IMR-90 (cell line): ENCODE measurements around the gene TRIML2. TPM values are rescaled to one million over a fixed set of nuclear protein-coding genes. Genes with fewer than 3 reads are reported as not detected.

ENCODE experiments used
- ATAC-seq: fragments of 200-7000 bp; cut with Tn5 transposase; 2 replicates; pipeline ENCODE4 v1.9.1; 2020; ENCODE audit warnings: low read depth, mild to moderate bottlenecking, moderate library complexity
- BruUV-seq: library from RNA; stranded (reverse); fragments of 400-500 nt; replicated peaks from 2 replicates; lab custom pipeline; 2021; lab: Mats Ljungman, UMichigan
- CTCF ChIA-PET: fragments of 300-600 bp; formaldehyde crosslinking; extraction: SDS; loops from one replicate; lab custom pipeline; 2021; ENCODE audit warnings: antibody characterized with exemption; lab: Yijun Ruan, JAX
- POLR2A ChIA-PET: fragments of 300-600 bp; sonication (Branson Sonifier 250); formaldehyde crosslinking; loops from one replicate; lab custom pipeline; 2022; ENCODE audit warnings: antibody characterized with exemption; ENCODE audit not compliant: unreplicated experiment; lab: Charles Lee
- DNase-seq: peaks from one replicate; pipeline ENCODE4 v3.0.0; 2013
- H2AFZ ChIP-seq: replicated peaks from 2 replicates; pipeline ENCODE3; 2013; ENCODE audit warnings: low read length, mild to moderate bottlenecking; ENCODE audit not compliant: poor library complexity
- H2AK5ac ChIP-seq: 2 replicates; pipeline ENCODE4 v1.6.1; 2013; ENCODE audit warnings: low read depth, low read length, inconsistent platforms
- H2AK9ac ChIP-seq: replicated peaks from 2 replicates; pipeline ENCODE3; 2013; ENCODE audit warnings: mild to moderate bottlenecking, low read depth, low read length, moderate library complexity; ENCODE audit not compliant: poor library complexity
- H2BK120ac ChIP-seq: 2 replicates; pipeline ENCODE4 v1.6.1; 2013; ENCODE audit warnings: low read depth, low read length, inconsistent platforms
- H2BK15ac ChIP-seq: 3 replicates; pipeline ENCODE4 v1.6.1; 2013; ENCODE audit warnings: low read depth, low read length, inconsistent platforms
- H2BK20ac ChIP-seq: 2 replicates; pipeline ENCODE4 v1.6.1; 2013; ENCODE audit warnings: low read depth, mild to moderate bottlenecking, inconsistent platforms, low read length, moderate library complexity
- H2BK5ac ChIP-seq: 2 replicates; pipeline ENCODE4 v1.6.1; 2013; ENCODE audit warnings: mild to moderate bottlenecking, low read depth, low read length, inconsistent platforms; ENCODE audit not compliant: poor library complexity, severe bottlenecking
- H3K14ac ChIP-seq: replicated peaks from 2 replicates; pipeline ENCODE4 v1.6.1; 2013; ENCODE audit warnings: low read depth, low read length, inconsistent platforms
- H3K18ac ChIP-seq: 2 replicates; pipeline ENCODE4 v1.6.1; 2013; ENCODE audit warnings: low read depth, low read length, control low read depth
- H3K23ac ChIP-seq: 2 replicates; pipeline ENCODE4 v1.6.1; 2013; ENCODE audit warnings: low read depth, low read length, inconsistent platforms
- H3K27ac ChIP-seq: 2 replicates; pipeline ENCODE4 v1.5.1; 2013; ENCODE audit warnings: mild to moderate bottlenecking, control low read depth, low read length; ENCODE audit not compliant: insufficient read depth
- H3K27me3 ChIP-seq: 2 replicates; pipeline ENCODE4 v1.6.1; 2013; ENCODE audit warnings: low read length; ENCODE audit not compliant: control insufficient read depth, insufficient read depth
- H3K36me3 ChIP-seq: 2 replicates; pipeline ENCODE4 v1.6.1; 2013; ENCODE audit warnings: low read length, mixed read lengths; ENCODE audit not compliant: control insufficient read depth, insufficient read depth
- H3K4ac ChIP-seq: 2 replicates; pipeline ENCODE4 v1.6.1; 2013; ENCODE audit warnings: low read depth, low read length, inconsistent platforms
- H3K4me1 ChIP-seq: 2 replicates; pipeline ENCODE4 v1.6.1; 2013; ENCODE audit warnings: low read length, mixed read lengths; ENCODE audit not compliant: control insufficient read depth, insufficient read depth
- H3K4me2 ChIP-seq: 2 replicates; pipeline ENCODE4 v1.6.1; 2013; ENCODE audit warnings: low read depth, mild to moderate bottlenecking, control low read depth, low read length, moderate library complexity
- H3K4me3 ChIP-seq: 2 replicates; pipeline ENCODE4 v1.5.1; 2013; ENCODE audit warnings: low read depth, mild to moderate bottlenecking, control low read depth, low read length, moderate library complexity; ENCODE audit not compliant: insufficient read depth
- H3K56ac ChIP-seq: 2 replicates; pipeline ENCODE4 v1.6.1; 2013; ENCODE audit warnings: low read length, inconsistent platforms; ENCODE audit not compliant: insufficient read depth; ENCODE audit errors: extremely low read depth
- H3K79me1 ChIP-seq, 2 experiments: 2 replicates each; pipeline ENCODE4 v1.6.1; 2013; ENCODE audit warnings: low read length in 2 of 2, inconsistent platforms in 1 of 2, low read depth in 1 of 2
- H3K9ac ChIP-seq: 2 replicates; pipeline ENCODE4 v1.6.1; 2013; ENCODE audit warnings: low read depth, low read length, control low read depth
- H3K9me1 ChIP-seq: 2 replicates; pipeline ENCODE4 v1.6.1; 2013; ENCODE audit warnings: low read length, inconsistent platforms; ENCODE audit not compliant: insufficient read depth
- H3K9me3 ChIP-seq: 2 replicates; pipeline ENCODE4 v1.6.1; 2013; ENCODE audit warnings: low read length; ENCODE audit not compliant: control insufficient read depth, insufficient read depth
- H4K20me1 ChIP-seq: 2 replicates; pipeline ENCODE4 v1.6.1; 2013; ENCODE audit warnings: low read length, inconsistent platforms; ENCODE audit not compliant: insufficient read depth
- H4K5ac ChIP-seq: 2 replicates; pipeline ENCODE4 v1.6.1; 2013; ENCODE audit warnings: mild to moderate bottlenecking, low read depth, low read length, control low read depth
- H4K8ac ChIP-seq, 2 experiments: 2 replicates each; pipeline ENCODE4 v1.6.1; 2013; ENCODE audit warnings: low read depth in 2 of 2, low read length in 2 of 2, control low read depth in 1 of 2, inconsistent platforms in 1 of 2
- H4K91ac ChIP-seq: 2 replicates; pipeline ENCODE4 v1.6.1; 2013; ENCODE audit warnings: low read depth, low read length, inconsistent platforms; ENCODE audit not compliant: insufficient read depth
- BHLHE40 ChIP-seq: fragments of 150-350 bp; IDR thresholded peaks from 2 replicates; pipeline ENCODE4 v1.6.1; 2016; ENCODE audit warnings: mild to moderate bottlenecking, low read depth, low read length
- CEBPB ChIP-seq: IDR thresholded peaks from 2 replicates; pipeline ENCODE4 v1.6.1; 2012; ENCODE audit warnings: low read depth, low read length, improper control_type of control experiment
- CTCF ChIP-seq: conservative IDR thresholded peaks from 2 replicates; pipeline ENCODE4 v1.5.1; 2012; ENCODE audit warnings: mild to moderate bottlenecking, low read depth, low read length, improper control_type of control experiment
- ELK1 ChIP-seq: fragments of 150-350 bp; IDR thresholded peaks from 2 replicates; pipeline ENCODE4 v1.6.1; 2016; ENCODE audit warnings: low read depth, mild to moderate bottlenecking, low read length, moderate library complexity, borderline replicate concordance
- FOS ChIP-seq: fragments of 150-350 bp; IDR thresholded peaks from 2 replicates; pipeline ENCODE4 v1.6.1; 2016; ENCODE audit warnings: low read depth, low read length
- MAFK ChIP-seq: IDR thresholded peaks from 2 replicates; pipeline ENCODE4 v1.6.1; 2012; ENCODE audit warnings: low read depth, low read length, improper control_type of control experiment
- MAZ ChIP-seq: IDR thresholded peaks from 2 replicates; pipeline ENCODE4 v1.6.1; 2012; ENCODE audit warnings: low read depth, mild to moderate bottlenecking, low read length, improper control_type of control experiment, moderate library complexity, borderline replicate concordance
- MXI1 ChIP-seq: IDR thresholded peaks from 2 replicates; pipeline ENCODE4 v1.6.1; 2012; ENCODE audit warnings: low read depth, mild to moderate bottlenecking, low read length, moderate library complexity, borderline replicate concordance
- NFE2L2 ChIP-seq: fragments of 150-350 bp; IDR thresholded peaks from 2 replicates; pipeline ENCODE4 v1.6.1; 2016; ENCODE audit warnings: low read depth, mild to moderate bottlenecking, low read length
- RAD21 ChIP-seq: IDR thresholded peaks from 2 replicates; pipeline ENCODE4 v1.6.1; 2012; ENCODE audit warnings: low read length, improper control_type of control experiment
- RCOR1 ChIP-seq: IDR thresholded peaks from 2 replicates; pipeline ENCODE4 v1.6.1; 2012; ENCODE audit warnings: mild to moderate bottlenecking, low read length, improper control_type of control experiment; ENCODE audit not compliant: insufficient replicate concordance
- RFX5 ChIP-seq: IDR thresholded peaks from 2 replicates; pipeline ENCODE4 v1.8.0; 2012; ENCODE audit warnings: low read depth, mild to moderate bottlenecking, low read length, moderate library complexity
- SMC3 ChIP-seq: fragments of 150-350 bp; IDR thresholded peaks from 2 replicates; pipeline ENCODE4 v1.6.1; 2016; ENCODE audit warnings: low read depth, mild to moderate bottlenecking, antibody characterized with exemption, low read length, moderate library complexity
- USF2 ChIP-seq: fragments of 150-350 bp; IDR thresholded peaks from 2 replicates; pipeline ENCODE4 v1.6.1; 2017; ENCODE audit warnings: mild to moderate bottlenecking, antibody characterized with exemption, low read length, low read depth
- WGBS, 2 experiments: methylation state at CpG; one replicate each; pipeline versions ENCODE4 v1.1.5 to v1.1.7; 2013; ENCODE audit warnings: missing lambda C conversion rate in 2 of 2; ENCODE audit not compliant: insufficient read length in 1 of 2; ENCODE audit errors: extremely low coverage in 2 of 2; 5-methylcytosine and 5-hydroxymethylcytosine counted together
- dilution Hi-C: fragments of 300-500 bp; cut with HindIII; formaldehyde crosslinking; loops from one replicate; pipeline ENCODE4 v1.14.3; 2018; ENCODE audit warnings: low sequenced_read_pairs; ENCODE audit not compliant: unreplicated experiment
- in situ Hi-C: fragments of 300-500 bp; cut with MboI; formaldehyde crosslinking; loops from 3 replicates; pipeline ENCODE4 v1.14.3; 2019; ENCODE audit warnings: low sequenced_read_pairs, inconsistent platforms, mixed read lengths
- intact Hi-C: fragments of 100-400 bp; cut with micrococcal nuclease; formaldehyde crosslinking; loops from 2 replicates; pipeline ENCODE4 v1.10.0; 2022
- polyA plus RNA-seq, 3 experiments: library from polyadenylated mRNA; depleted of rRNA; stranded (reverse); fragments of >200 nt; gene quantifications; 2 replicates each; pipeline ENCODE4 v1.2.3, GENCODE V29; 2012; ENCODE audit warnings: low replicate concordance in 1 of 3
- total RNA-seq: library from RNA; depleted of rRNA; stranded (reverse); fragments of >200 nt; gene quantifications from 2 replicates; pipeline ENCODE4 v1.2.3, GENCODE V29; 2012

Gene TRIML2
- total and polyA plus RNA-seq, 2 of the 4 experiments (the other 2 are of a cell fraction) = 0.18 to 0.21 TPM

- Histone ChIP-seq H3K27ac (no peak overlapping the region), H3K18ac (no peak overlapping the region), H3K79me1 (no peaks in the 10 kb centered on the region), H3K4me1 (no peaks in the 10 kb centered on the region), H2BK120ac (no peak overlapping the region), H3K36me3 (no peaks in the 10 kb centered on the region), H3K9me1 (no peaks in the 10 kb centered on the region), H2BK20ac (no peak overlapping the region), H4K20me1 (no peaks in the 10 kb centered on the region), H2AK9ac (no peak overlapping the region), H3K4me3 (no peak overlapping the region), H4K8ac (no peak overlapping the region), H3K9ac (no peak overlapping the region), H3K4ac (no peak overlapping the region), H3K4me2 (no peak overlapping the region), H2AFZ (no peak overlapping the region), H3K23ac (no peak overlapping the region), H2BK15ac (no peak overlapping the region), H4K5ac (no peak overlapping the region), H3K56ac (no peak overlapping the region), H3K9me3 (no peaks in the 10 kb centered on the region), H3K27me3 (no peaks in the 10 kb centered on the region), H2AK5ac (no peak overlapping the region), H3K14ac (no peak overlapping the region), H2BK5ac (no peak overlapping the region), H4K91ac (no peak overlapping the region)
- ChIA-PET CTCF (interaction anchor here (0.5 kb wide), 1 partner anchor 602 kb away, joined by 3 read pairs; no protein-coding TSS in a partner anchor), POLR2A (no interaction called here)
- TF ChIP-seq CEBPB (no peak), RCOR1 (no peak), FOS (no peak), RAD21 (no peak), NFE2L2 (no peak), CTCF (no peak), SMC3 (no peak), BHLHE40 (no peak), ELK1 (no peak), MAZ (no peak), RFX5 (no peak), USF2 (no peak), MAFK (no peak), MXI1 (no peak)
- intact Hi-C loops (no loop called here), in situ Hi-C loops (no loop called here), dilution Hi-C loops (no loop called here)
- no TSS peak for BruUV-seq
- WGBS, 2 experiments = 94% methylated on average over 3 of the region's 11 CpGs; no CpG with 5 or more reads in 1 of the 2 experiments
- ATAC-seq = no peak; the same call in 1 of the 2 replicates
- no peak for DNase-seq
Measured at GRCh38 chr4:188143731-188144130, 34.3 kb upstream of the TRIML2 start.
